ENCODE data around the gene RDH11.

GRCh38 chr14:67738740-67739504, 43.4 kb upstream of the RDH11 start:
- TF ChIP-seq CTCF (IDR thresholded peaks at IDR 0.05; ENCODE audit: insufficient read depth, low read length, poor library complexity, severe bottlenecking) (no peak), EZH2phosphoT487 (conservative IDR thresholded peaks at IDR 0.05; ENCODE audit: low read length) (no peak)
